ENCODE results near the gene CNTFR.

CNTFR gene

DNA sequence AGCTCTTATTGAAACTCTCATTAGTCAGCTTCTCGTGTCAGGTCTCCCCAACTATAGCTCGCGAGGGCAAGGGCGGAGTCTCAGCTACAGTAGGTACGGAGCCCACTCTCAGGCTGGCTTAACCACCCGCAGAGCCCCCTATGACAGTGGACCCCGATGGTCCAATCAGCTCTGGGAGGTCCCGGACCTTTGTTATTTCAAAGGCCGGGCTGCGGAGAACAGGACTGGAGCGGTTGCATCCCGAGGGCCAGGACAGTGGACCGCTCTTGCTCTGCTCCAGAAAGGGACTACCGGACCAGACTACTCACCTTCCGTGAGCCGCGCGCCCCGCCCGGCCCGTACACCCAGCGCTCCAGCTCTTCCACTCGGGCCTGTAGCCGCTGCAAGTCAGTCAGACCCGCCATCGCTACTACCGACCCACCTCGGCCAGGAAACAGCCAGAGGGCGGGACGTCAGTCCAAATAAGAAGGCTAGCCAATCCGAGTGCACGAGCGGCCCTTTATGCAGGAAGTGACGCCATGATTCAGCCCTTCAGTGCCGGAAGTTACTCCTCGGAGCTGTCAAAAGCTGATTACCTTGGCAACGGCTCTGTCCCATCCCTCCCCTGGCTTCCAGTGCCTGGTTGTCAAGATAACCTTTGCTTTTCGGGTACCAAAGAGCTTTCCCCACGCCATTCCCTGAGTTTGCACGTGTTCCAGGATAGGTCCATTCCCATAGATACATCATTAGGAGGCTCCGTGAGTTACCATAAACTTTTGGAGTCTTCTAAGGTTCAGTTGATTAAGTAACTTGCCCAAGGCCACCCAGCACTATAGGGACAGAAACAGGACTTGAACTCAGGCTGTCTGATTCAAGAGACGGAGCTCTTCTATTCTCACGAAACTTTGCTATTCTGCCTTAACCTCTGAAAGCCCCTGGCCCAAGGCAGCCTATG is 30.8 kb upstream of the CNTFR start, which contains the start of gene DCTN3:
TSS of gene DCTN3 (minus strand) at position 435 of the 934 bp plus-strand sequence. CDS start at position 404, 31 bp downstream.
- no peak within 1 kb of the TSS for H3K27ac ChIP-seq (ENCODE audit: low read depth, low read length)
- H4K20me1 ChIP-seq (ENCODE audit: control insufficient read depth, insufficient read depth, low read depth, low read length) = no peaks in the 10 kb centered on the region
- TF ChIP-seq, protein P1, sequence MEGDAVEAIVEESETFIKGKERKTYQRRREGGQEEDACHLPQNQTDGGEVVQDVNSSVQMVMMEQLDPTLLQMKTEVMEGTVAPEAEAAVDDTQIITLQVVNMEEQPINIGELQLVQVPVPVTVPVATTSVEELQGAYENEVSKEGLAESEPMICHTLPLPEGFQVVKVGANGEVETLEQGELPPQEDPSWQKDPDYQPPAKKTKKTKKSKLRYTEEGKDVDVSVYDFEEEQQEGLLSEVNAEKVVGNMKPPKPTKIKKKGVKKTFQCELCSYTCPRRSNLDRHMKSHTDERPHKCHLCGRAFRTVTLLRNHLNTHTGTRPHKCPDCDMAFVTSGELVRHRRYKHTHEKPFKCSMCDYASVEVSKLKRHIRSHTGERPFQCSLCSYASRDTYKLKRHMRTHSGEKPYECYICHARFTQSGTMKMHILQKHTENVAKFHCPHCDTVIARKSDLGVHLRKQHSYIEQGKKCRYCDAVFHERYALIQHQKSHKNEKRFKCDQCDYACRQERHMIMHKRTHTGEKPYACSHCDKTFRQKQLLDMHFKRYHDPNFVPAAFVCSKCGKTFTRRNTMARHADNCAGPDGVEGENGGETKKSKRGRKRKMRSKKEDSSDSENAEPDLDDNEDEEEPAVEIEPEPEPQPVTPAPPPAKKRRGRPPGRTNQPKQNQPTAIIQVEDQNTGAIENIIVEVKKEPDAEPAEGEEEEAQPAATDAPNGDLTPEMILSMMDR (IDR thresholded peaks at IDR 0.05; ENCODE audit: low read depth, low read length, poor library complexity, severe bottlenecking) = no peak
- TF ChIP-seq EZH2phosphoT487 (IDR thresholded peaks at IDR 0.05; ENCODE audit: borderline replicate concordance, low read length) = no peak
- no peaks in the 10 kb centered on the region for H3F3A ChIP-seq (ENCODE audit: control insufficient read depth, insufficient read depth)
- peak within 1 kb of the TSS; percentile 85 for H3K4me3 ChIP-seq (ENCODE audit: low read length)
- peaks cover 8% of the 10 kb centered on the region for H3K79me2 ChIP-seq (ENCODE audit: control insufficient read depth, low read length)
- no peaks in the 10 kb centered on the region for H3K9me2 ChIP-seq (replicated peaks; ENCODE audit: control insufficient read depth, low read length)
- peak within 1 kb of the TSS; percentile 81 for H3K4me2 ChIP-seq (ENCODE audit: low read length)
- peaks cover 14% of the 10 kb centered on the region for H3K4me1 ChIP-seq (ENCODE audit: control insufficient read depth, low read length)
- no peaks in the 10 kb centered on the region; the same call in 1 of the 2 replicates for H3K9me3 ChIP-seq (ENCODE audit: control insufficient read depth, insufficient read depth, low read length)
- H3K27me3 ChIP-seq (ENCODE audit: control insufficient read depth, low read length) = peaks cover 21% of the 10 kb centered on the region
- H3K36me3 ChIP-seq (ENCODE audit: control insufficient read depth, low read length) = peaks cover 13% of the 10 kb centered on the region; the same call in 1 of the 2 replicates

DNA sequence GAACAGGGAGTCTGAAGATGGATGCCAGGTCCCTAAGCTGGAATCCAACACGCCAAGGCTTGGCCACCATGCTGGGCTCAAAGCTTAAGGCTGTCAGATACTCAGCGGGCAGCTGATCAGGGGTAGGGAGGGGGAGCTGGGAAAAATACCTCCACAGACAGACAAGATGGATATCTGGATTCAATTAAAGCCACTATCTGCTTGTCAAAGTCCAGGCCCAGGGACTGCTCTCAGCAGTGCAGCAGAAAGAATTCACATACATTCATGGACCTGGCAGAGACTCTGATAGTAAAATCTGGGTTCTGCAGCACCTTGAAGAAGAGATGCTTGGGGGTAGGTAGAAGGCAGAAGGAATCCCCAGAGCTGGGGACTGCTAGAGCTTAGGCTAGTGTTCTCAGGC is 25.6 kb upstream of the CNTFR start:
- Histone ChIP-seq H4K20me1 (ENCODE audit: control insufficient read depth, insufficient read depth, low read depth, low read length) (no peaks in the 10 kb centered on the region), H3K27ac (ENCODE audit: low read depth, low read length) (no peak overlapping the region), H3K9me2 (replicated peaks; ENCODE audit: control insufficient read depth, low read length) (no peaks in the 10 kb centered on the region), H3F3A (ENCODE audit: control insufficient read depth, insufficient read depth) (no peaks in the 10 kb centered on the region), H3K4me2 (ENCODE audit: low read length) (no peak overlapping the region), H3K4me1 (ENCODE audit: control insufficient read depth, low read length) (peaks cover 29% of the 10 kb centered on the region), H3K36me3 (ENCODE audit: control insufficient read depth, low read length) (peaks cover 29% of the 10 kb centered on the region), H3K9me3 (ENCODE audit: control insufficient read depth, insufficient read depth, low read length) (no peaks in the 10 kb centered on the region), H3K79me2 (ENCODE audit: control insufficient read depth, low read length) (peaks cover 25% of the 10 kb centered on the region), H3K4me3 (ENCODE audit: low read length) (no peak overlapping the region), H3K27me3 (ENCODE audit: control insufficient read depth, low read length) (no peaks in the 10 kb centered on the region)
- no peak for TF ChIP-seq EZH2phosphoT487 (IDR thresholded peaks at IDR 0.05; ENCODE audit: borderline replicate concordance, low read length)
- TF ChIP-seq, protein P1 (IDR thresholded peaks at IDR 0.05; ENCODE audit: low read depth, low read length, poor library complexity, severe bottlenecking) = no peak

DNA sequence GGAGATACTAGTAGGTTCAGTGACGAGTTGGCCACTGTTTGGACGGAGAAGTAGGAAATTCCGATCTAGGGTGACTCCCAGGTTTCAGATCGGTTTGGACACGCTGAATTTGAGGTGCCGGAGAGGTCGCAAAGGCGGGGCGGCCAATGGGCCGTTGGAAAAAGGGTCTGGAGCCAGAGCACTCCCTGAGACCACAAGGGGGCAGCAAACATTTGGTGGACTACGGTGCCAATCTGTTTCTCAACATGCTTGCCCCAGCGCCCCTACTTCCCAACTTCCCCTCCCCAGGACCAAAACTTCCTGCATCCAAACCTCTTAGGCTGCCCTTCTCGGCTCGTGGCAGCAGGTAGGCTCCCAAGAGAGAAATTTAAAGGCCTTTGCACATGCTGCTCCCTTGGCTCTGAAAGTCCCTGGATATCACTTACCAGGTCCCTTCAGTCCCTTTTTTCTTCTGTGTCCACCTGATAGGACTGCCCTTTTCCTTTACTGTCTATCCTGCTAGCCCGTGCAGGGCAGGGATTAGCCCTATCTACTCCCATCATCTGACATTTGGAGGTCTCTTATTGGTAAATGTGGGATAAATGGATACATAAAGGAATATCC is 23.4 kb upstream of the CNTFR start:
- no peaks in the 10 kb centered on the region for H3K9me3 ChIP-seq (ENCODE audit: control insufficient read depth, insufficient read depth, low read length)
- H3K27me3 ChIP-seq (ENCODE audit: control insufficient read depth, low read length) = no peaks in the 10 kb centered on the region
- no peaks in the 10 kb centered on the region for H3F3A ChIP-seq (ENCODE audit: control insufficient read depth, insufficient read depth)
- peaks cover 18% of the 10 kb centered on the region for H3K79me2 ChIP-seq (ENCODE audit: control insufficient read depth, low read length)
- peak overlapping the region; percentile 98 for H3K4me2 ChIP-seq (ENCODE audit: low read length)
- peak overlapping the region; percentile 91 for H3K4me3 ChIP-seq (ENCODE audit: low read length)
- TF ChIP-seq, protein P1 (IDR thresholded peaks at IDR 0.05; ENCODE audit: low read depth, low read length, poor library complexity, severe bottlenecking) = peak; percentile 91
- no peak for TF ChIP-seq EZH2phosphoT487 (IDR thresholded peaks at IDR 0.05; ENCODE audit: borderline replicate concordance, low read length)
- H4K20me1 ChIP-seq (ENCODE audit: control insufficient read depth, insufficient read depth, low read depth, low read length) = no peaks in the 10 kb centered on the region
- H3K9me2 ChIP-seq (replicated peaks; ENCODE audit: control insufficient read depth, low read length) = no peaks in the 10 kb centered on the region
- H3K36me3 ChIP-seq (ENCODE audit: control insufficient read depth, low read length) = peaks cover 26% of the 10 kb centered on the region
- H3K4me1 ChIP-seq (ENCODE audit: control insufficient read depth, low read length) = peaks cover 21% of the 10 kb centered on the region
- peak overlapping the region; percentile 26; the same call in 1 of the 2 replicates for H3K27ac ChIP-seq (ENCODE audit: low read depth, low read length)
